Germinal center (tissue), 1 donor: Measurements from ENCODE around the gene EPDR1.

Experiments used
- DNase-seq: peaks from one replicate; pipeline ENCODE4 v3.0.0; 2012; ENCODE audit warnings: mixed read lengths, low spot score

EPDR1 gene

DNA sequence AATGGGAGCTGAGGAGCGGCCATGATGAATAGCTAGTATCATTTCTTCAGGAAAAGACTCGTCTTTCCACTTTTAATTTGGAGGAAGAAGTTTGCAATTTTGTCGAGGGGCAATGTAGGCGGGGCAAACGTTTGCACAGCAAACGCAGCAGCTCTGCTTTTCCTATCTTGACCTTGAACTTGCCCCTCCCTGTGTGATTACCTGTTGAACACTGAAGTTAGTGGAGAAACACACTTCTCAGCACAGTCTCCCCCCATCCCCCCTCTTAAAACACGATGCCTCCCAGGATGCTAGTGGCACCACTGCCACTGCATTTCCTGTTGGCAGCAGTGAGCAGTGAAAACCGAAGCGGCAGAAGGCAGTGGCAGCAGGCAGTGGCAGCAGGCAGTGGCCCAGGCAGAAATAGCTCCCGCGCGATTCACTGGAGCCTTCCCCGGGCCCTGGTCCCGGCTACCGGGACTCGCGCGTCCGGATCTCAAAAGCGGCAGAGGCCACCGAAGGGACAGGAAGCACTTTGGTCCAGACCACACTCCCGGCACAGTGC, at the start of gene EPDR1:
Gene EPDR1 (plus strand): TSS at position 336 of the 544 bp plus-strand sequence. CDS start 300 bp downstream, outside the sequence.
- DNase-seq, result peak; percentile 13

DNA sequence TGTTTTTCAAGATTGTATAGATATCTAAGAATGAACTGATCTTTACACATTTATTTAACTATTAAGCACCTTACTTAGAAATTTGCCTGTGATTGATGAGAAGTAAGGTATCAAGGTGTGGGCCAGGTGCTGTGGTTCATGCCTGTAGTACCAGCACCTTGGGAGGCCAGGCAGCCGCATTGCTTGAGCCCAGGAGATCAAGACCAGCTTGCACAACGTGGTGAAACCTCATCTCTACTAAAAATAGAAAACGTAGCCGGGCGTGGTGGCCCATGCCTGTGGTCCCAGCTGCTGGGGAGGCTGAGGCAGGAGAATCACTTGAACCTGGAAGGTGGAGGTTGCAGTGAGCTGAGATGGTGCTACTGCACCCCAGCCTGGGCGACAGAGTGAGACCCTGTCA, 38.4 kb upstream of the EPDR1 start:
- DNase-seq, result no peak

DNA sequence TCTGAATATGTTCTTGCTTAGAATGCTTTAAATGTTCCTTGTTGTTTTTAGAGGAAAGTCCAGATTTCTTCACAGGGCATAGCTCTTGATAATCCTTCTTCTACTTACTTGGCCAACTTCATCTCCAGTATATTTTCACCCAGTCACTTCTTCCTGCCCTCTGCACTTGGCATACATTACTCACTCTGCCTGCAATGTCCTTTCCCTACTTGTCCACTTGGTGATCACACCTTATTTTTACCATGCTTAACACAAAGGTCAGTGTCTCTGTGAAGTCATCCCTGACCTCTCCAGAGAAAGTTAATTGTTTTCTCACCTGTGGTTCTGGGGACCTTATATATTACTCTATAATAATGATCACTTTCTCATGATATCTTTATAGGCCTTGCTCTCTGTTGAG, 27.1 kb upstream of the EPDR1 start:
- DNase-seq, result no peak

DNA sequence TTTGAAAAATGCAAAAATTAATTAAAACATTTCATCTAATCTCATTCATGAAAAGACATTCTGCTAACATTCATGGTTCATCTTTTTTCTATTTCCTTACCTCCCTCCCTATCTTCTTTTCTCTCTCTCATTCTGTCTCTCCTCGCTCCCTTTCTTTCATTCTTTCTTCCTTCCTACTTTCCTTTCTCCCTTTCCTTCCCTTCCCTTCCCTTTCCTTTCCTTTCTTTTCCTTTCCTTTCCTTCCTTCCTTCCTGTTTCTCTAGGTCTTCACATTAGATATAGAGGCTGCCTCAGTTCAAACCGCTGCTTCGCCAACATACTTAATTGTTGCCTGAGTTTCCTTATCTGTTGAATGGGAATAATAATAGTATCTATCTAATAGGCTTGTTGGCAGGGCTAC, 25.8 kb upstream of the EPDR1 start:
- no peak for DNase-seq

DNA sequence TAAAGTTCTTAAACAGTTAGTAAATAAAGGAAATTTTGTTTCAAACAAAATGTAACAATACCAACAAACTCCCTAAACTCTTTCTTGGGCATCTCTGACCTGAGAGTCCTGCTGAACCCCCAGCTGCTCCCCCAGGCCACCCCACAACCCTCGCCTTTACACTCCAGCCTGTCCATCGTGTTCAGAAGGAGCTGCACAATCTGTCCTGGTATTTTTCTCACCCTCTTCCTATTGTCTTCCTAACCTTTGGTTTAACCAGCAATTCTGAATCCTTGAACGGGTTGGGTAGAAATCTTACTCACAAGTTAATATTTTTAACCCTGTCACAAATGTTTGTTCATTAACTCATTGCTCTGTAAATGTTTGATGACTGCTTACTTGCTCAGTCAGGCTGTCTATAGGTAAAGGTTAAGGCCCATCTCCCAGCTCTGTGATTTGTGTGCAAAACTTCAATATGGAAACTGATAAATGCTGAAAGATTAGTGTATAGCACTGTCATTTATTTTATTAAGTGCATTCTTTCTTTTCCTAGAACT, 20.7 kb upstream of the EPDR1 start:
- no peak for DNase-seq

DNA sequence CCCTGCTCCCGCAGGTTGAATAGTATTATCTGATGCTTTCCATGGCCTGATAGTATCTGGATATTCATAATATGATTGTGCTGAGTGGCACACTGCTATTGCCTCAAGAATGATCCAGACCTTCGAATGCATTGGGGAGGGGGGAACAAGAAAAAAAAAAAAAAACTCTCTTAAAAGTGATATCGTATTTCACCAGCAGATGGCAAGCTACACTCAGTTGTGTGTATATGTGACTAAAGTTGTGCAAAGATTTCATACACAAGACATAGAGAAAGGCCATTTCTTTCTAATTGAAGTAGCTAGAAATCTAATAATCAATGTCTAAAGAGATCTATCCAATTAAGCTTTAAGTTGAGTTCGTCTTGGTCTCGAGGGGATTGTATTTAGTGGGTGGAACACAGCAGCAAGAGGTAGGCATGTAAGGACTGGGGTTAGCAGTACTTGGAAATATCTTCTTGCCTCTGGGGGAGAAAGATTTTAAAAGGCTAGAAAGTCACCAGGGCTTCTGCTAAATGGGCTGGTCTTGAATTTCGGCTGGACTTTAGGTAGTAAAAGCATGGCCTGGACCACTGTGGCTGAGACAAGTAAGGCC, 19.1 kb upstream of the EPDR1 start:
- peak; percentile 5 for DNase-seq

DNA sequence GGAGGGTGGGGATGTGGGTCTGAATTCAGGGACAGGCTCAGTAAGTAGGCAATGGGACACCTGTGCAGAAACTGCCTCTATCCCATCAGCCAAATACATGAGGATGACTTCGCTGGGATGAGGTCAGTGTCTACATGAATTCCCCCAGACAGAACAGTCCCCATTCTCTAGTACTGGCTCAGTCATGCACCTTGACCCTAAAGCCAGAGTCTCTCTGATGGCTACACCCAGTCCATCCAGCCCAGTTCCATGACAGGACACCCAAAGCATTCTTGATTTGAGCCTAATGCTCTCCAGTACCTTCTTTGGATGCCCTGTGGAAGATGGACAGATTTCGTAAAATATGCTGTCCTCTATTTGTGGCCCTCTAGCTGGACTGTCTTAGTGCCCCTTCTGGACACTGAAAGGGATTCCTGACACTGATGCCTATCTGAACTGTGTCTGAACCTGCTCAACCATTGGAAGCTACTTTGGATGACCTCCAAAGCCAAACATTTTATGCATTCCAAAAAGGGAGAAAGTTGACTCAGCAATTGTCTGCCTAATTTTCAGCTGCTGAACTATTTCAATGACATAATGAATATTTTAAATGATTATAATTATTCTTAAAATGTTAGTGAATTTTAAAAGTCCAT, 18.4 kb upstream of the EPDR1 start:
- DNase-seq, result no peak

DNA sequence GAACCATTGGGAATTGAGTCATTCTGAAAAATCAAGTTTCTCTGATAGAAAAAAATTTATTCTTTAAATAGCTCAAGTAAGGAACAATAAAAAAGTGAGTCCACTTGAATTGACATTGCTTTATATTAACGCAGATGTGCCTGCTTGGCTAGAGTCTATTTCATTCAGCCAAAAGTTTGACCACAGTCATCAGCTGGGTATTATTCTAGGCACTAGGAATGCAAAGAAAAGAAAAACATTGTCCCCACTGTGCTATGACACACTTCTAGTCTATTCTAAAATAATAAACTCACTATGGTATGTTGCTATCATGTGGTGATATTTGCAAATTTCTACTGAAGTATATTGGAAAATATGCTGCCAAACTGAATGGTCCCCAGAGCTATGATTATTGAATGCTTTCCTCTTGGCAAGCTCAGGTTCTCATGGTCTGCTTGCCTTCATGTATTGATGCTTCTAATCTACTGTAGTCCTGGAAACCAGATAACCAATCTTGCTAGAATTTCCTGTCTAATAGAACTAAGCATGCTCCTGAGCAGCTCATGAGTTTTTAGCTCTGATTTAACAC, 12.1 kb upstream of the EPDR1 start:
- no peak for DNase-seq

DNA sequence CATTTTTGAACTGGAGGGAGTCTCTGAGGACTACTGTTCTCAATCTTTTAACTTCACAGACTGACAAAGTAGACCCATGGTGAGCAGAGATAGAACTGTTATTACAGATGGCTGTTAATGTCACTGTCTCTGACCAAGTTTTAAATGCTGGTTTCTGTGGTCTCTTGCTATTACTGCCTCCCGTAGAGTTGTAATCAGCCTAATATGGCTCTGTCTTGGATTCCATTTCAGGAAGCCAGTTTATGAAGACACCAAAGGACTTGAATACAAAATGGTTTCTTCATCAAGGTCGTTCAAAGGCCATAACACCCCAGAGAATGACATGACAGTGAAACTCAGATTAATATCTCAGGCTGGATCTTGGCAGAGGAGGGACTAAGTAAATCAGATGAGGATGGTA, 7.7 kb upstream of the EPDR1 start:
- no peak for DNase-seq

DNA sequence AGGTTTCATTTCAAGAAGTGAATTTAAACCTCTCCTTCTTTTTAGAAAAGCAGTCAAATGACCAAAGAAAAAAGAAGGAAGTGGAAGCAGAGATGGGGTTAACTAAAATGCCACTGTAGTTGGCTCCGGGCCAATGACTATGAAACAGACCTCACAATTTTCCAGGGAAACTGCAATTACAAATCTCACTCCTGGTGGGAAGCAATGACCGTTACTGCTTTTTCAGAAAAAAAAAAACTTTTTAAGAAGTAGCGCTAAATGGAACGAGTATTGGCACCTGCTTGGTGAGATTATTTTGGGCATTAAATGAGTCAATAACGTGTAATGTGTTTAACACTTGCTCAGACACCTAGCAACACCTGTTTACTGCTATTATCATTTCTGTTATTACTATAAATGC, 5.0 kb upstream of the EPDR1 start:
- no peak for DNase-seq

DNA sequence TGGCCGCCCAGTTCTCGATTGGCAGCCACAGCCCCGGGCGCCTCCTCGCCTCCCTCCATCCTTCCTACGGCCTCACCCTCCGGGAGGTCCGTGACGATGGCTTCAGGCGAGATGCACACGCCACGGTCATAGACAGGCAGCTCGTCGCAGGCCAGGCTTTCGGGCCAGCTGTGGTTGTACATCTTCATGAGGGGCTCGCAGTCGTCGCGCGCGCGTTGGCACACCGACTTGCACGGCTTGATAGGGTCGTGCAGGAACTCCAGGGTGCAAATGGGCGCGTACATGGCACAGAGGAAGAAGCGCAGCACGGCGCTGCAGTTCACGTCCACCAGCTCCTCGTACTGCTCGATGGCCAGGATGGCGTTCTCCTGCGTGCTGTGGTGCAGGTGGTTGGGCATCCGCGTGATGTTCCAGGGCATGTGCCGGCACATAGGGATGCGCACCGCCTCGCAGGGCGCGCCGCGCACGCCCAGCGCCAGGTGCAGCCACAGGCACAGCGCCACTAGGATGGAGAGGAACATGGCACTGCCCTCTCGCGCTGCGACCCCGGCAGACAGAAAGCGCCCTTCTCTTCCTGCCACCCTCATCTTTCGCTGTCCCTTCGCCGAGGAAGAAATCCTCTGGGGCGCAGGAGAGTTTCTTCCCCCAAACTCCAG, 4.3 kb upstream of the EPDR1 start:
- DNase-seq, result no peak

DNA sequence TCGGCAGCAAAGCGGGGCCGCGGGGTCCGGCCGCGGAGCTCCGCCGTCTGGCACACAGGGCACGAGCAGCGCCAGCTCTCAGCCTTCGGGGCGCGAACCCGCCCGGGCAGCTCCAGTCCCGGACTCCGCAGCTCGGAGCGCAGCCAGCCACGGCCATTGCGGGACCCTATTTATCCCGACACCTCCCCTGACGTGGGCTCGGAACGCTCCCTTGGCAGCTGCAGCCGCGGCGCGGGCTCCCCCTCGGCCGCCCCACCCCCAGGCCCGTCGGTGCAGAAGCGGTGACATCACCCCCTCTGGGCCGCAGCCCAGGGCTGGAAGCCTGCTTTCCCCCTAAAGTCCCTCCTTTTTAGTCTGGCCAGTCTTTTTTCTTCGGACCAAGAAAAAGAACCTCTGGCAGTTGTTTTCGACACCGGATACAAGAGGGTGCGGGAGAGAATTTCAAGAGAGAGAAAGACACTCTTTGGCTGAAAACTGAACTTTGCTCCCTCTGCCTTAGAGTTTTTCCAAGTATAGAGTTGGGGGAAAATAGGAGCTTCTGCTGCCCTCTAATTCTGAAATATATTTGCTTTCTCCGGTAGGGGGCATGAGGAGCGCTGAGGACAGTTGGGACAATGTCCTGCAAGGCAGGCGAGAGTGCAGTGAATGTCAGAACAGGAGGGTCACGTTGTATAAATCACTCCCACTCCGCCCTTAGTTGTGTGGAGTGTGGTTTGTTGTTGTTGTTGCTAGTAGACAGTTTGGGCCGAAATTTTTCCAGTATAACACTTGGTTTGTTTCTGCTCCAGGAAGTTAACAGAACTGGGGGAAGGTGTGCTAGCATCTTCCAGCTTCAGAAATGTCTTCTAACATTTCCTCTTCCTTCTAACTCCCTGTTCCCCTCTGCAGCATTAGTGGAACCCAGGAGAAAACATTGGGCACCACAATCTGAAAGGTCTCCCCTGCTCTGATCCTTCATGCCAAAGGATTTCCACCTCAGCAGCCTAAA, 3.5 kb upstream of the EPDR1 start, which contains the start of gene SFRP4:
Gene SFRP4 (minus strand): TSS at position 145 of the 988 bp plus-strand sequence. CDS start 280 bp downstream, outside the sequence.
- DNase-seq, result peak; percentile 10

DNA sequence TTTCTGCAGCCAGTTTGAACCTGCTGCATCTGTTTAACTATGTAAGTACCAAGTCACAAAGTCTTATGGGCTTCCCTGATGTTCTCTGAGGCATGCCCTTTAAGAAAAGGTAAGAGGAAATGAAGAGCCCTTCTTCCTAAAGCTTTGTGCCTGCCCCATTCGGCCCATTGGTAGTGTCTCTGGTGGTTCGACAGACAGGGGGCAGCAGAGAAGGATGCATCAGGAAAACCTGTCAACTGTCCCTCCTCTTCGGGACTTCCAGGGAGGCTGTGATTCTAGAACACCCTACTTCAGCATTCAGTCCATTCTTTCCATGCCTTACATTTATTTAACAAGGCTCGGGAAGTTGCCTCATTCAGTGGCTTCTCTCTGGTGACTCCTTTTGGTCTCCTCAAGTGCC, 1.9 kb upstream of the EPDR1 start:
- DNase-seq, result no peak

DNA sequence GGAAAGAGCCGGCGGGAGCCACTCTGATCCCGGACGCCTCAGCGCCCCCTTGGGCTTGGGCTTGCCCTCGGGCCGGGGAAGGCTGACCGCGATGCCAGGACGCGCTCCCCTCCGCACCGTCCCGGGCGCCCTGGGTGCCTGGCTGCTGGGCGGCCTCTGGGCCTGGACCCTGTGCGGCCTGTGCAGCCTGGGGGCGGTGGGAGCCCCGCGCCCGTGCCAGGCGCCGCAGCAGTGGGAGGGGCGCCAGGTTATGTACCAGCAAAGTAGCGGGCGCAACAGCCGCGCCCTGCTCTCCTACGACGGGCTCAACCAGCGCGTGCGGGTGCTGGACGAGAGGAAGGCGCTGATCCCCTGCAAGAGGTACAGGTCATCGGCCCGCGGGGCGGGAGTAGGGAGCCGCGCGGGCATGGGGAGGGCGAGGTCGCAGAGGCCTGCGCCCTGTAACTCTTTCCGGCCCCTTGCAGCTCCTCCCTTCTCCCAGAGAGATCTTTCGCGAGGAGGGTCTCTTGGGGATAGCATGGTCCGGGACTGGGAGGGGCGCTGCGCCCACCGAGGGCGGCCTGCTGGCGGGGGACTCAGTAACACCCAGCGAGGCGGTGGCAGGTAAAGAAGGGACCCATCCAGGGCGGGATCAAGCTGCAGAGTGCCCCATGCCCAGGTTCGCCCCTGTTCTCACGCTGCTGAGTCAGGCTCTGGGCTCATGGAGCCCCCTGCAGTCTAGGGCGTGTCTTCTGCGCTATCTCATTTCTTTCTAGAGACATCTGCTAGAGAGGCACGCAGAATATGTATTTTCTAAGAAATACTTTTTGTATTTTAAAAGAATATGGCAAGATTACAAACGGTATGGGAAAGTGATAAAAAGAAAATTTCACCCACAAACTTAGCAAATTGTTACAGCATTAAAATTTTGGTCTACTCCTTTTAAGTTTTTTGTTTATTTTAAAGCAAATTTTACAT, 687 bp downstream of the EPDR1 start:
- peak; percentile 9 for DNase-seq

DNA sequence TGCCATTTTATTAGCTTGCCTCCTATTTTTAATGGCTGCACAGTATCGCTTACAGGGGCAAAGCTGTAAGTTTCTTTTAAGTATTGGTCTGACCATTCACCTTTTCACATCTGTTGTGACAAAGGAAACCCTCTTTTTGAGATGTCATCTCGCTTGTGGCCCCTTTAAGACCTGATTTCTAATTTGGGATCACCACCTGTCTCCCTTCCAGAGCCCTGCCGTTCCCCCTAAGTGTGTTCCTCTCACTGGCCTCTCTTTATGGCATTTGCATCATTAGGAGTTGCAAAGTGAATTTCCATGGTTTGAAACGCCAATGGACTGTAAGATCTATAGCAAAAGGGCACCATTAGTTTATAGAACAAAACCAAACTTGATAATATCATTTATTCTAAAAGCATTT, 1.4 kb downstream of the EPDR1 start:
- no peak for DNase-seq

DNA sequence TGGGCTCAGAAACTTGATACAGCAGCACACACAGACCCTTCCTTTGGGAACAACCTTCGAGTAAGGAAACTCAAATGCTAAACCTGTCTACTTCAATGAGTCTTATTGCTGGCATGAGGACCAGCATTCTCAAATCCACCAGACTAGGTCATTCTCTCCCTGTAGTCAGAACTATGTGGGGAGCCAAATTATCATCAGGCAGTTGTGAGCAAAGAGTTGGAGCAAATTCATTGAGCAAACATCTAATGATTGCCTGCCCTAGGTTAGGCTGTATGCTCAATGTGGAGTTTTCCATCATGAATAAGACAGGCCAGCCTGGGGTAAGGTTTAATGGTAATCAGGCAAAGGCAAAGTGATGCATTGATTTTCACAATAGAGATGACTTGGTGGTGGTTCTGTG, 3.6 kb downstream of the EPDR1 start:
- DNase-seq, result no peak

DNA sequence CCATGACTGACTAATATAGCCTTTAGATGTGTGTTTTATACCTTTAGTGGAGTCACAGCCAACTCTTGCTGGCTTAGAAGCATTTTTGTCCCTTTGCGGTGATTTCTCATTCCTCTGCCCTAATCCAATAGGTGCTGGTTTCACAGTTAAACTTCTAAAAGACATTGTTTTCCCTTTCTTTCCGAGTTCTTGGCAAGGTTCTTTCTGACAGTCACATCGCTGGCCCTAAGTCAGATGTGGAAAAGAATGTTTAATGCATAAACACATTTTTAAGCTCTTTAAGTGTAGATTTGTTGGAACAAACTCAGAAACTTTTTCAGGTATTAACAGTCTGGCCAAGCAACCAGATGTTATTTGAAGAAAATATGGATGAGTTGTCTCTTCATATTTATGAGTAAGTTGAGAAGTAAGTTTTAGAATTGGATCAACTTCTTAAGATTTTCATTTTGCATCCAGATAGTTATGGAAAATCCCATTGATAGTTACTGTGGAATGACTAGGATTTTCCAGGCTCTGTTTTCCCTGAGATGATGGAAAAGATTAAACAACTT, 4.1 kb downstream of the EPDR1 start:
- no peak for DNase-seq

DNA sequence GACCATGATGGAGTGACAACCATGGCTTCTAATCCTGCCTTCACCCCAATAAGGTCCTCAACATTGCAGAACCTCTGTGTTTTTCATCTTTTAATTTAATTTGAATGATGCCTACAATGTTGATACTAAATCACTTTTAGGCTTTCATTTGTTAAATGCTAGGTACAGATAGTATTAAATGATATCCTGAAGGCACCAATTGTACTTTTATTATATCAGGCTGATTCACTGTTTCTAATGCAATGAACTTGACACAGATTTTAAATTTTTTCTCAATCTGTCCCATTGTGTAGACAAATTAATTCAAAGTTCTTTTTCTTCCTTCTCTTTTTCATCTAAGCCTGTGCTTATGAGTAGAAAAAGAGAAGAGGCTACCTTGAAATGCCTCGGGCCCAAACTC, 5.2 kb downstream of the EPDR1 start:
- DNase-seq, result no peak

DNA sequence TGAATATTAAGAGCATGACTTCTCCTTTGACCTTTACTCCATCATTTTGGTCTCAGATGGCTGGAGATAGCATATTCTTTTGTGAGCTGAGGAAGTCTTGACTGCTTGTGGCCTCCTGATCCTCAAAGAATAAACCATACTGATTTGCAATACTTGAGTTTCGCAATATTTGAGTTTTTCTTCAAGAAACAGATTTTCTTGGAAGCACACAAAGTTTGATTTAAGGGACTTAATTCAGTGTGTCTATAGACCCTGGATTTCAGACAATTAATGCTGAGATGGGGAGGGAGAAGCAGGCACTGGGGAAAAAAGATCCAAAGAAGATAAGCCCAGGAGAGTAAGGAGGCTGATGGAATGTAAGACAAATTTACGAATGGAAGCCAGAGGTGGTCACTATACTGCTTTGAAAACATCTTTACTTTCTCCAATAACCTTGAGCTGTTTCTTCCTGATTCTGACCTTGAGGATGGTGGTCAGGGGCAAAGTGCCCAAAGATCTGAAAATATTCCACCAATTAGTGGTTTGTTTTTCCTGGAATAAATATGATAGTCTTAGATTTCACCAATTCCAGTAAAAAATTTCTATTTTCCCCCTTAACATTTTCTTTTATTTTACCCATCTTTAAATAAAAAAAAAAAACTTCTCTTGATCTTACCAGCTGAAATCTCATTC, 7.5 kb downstream of the EPDR1 start:
- DNase-seq, result no peak
